GM23338 (cell line): ENCODE data around the gene ELMO3. TPM values are rescaled to one million over a fixed set of nuclear protein-coding genes. Genes with fewer than 3 reads are reported as not detected.

Source experiments
- ATAC-seq: fragments of 200-7000 bp; cut with Tn5 transposase; 3 replicates; pipeline ENCODE4 v1.9.1; 2020
- DNase-seq: peaks from one replicate; pipeline ENCODE4 v3.0.0-alpha.2; 2015; ENCODE audit warnings: low spot score
- H2AFZ ChIP-seq: fragments of 200-600 bp; sonication (generic); 2 replicates; pipeline ENCODE4 v1.8.0; 2016; ENCODE audit warnings: antibody characterized with exemption, mild to moderate bottlenecking, moderate library complexity
- H3F3A ChIP-seq: fragments of 200-600 bp; sonication (generic); replicated peaks from 2 replicates; pipeline ENCODE4 v1.8.0; 2017; ENCODE audit warnings: antibody characterized with exemption, mixed run types, low read depth
- H3K27ac ChIP-seq: fragments of 200-600 bp; sonication (generic); 2 replicates; pipeline ENCODE4 v1.6.1; 2016; ENCODE audit warnings: low read depth
- H3K27me3 ChIP-seq: fragments of 200-600 bp; sonication (generic); 2 replicates; pipeline ENCODE4 v1.8.0; 2016; ENCODE audit warnings: mild to moderate bottlenecking, mixed run types, moderate library complexity; ENCODE audit not compliant: insufficient read depth
- H3K36me3 ChIP-seq: fragments of 200-600 bp; sonication (generic); 2 replicates; pipeline ENCODE4 v1.8.0; 2016; ENCODE audit warnings: mild to moderate bottlenecking; ENCODE audit not compliant: insufficient read depth
- H3K4me1 ChIP-seq: fragments of 200-600 bp; sonication (generic); 2 replicates; pipeline ENCODE4 v1.8.0; 2016; ENCODE audit warnings: mild to moderate bottlenecking, moderate library complexity; ENCODE audit not compliant: insufficient read depth
- H3K4me2 ChIP-seq: fragments of 200-600 bp; sonication (generic); 2 replicates; pipeline ENCODE4 v1.7.1; 2017; ENCODE audit warnings: mixed run types
- H3K4me3 ChIP-seq: fragments of 200-600 bp; sonication (generic); 2 replicates; pipeline ENCODE4 v1.6.1; 2016; ENCODE audit warnings: mixed run types
- H3K79me2 ChIP-seq: fragments of 200-600 bp; sonication (generic); replicated peaks from 2 replicates; pipeline ENCODE4 v1.8.0; 2017; ENCODE audit warnings: mild to moderate bottlenecking; ENCODE audit not compliant: insufficient read depth
- H3K9me2 ChIP-seq: fragments of 200-600 bp; sonication (generic); 2 replicates; pipeline ENCODE4 v1.8.0; 2017; ENCODE audit not compliant: insufficient read depth
- H4K20me1 ChIP-seq: fragments of 200-600 bp; sonication (generic); replicated peaks from 2 replicates; pipeline ENCODE4 v1.8.0; 2017; ENCODE audit warnings: mild to moderate bottlenecking; ENCODE audit not compliant: insufficient read depth
- H3K27ac Mint-ChIP-seq: 2 replicates; pipeline ENCODE4 v1.8.0; 2020; ENCODE audit warnings: inconsistent platforms, mild to moderate bottlenecking, moderate library complexity, mixed read lengths
- H3K27me3 Mint-ChIP-seq: 3 replicates; pipeline ENCODE4 v1.8.0; 2022; ENCODE audit warnings: low read depth, mild to moderate bottlenecking, moderate library complexity, mixed read lengths, inconsistent platforms; ENCODE audit not compliant: insufficient read depth, poor library complexity
- H3K36me3 Mint-ChIP-seq: 3 replicates; pipeline ENCODE4 v1.8.0; 2021; ENCODE audit warnings: low read depth, mild to moderate bottlenecking, inconsistent platforms, moderate library complexity, mixed read lengths
- H3K4me1 Mint-ChIP-seq: 3 replicates; pipeline ENCODE4 v1.8.0; 2020; ENCODE audit warnings: mild to moderate bottlenecking, inconsistent platforms, mixed read lengths
- H3K4me3 Mint-ChIP-seq: 3 replicates; pipeline ENCODE4 v1.8.0; 2021; ENCODE audit warnings: moderate library complexity, mild to moderate bottlenecking, inconsistent platforms, mixed read lengths
- H3K9me3 Mint-ChIP-seq: 3 replicates; pipeline ENCODE4 v1.8.0; 2020; ENCODE audit warnings: moderate library complexity, mild to moderate bottlenecking, inconsistent platforms, mixed read lengths
- CREB1 ChIP-seq: fragments of 250-450 bp; sonication (Bioruptor Pico); IDR thresholded peaks from 2 replicates; pipeline ENCODE4 v1.5.0; 2020; ENCODE audit warnings: low read depth, mild to moderate bottlenecking, moderate library complexity
- EZH2phosphoT487 ChIP-seq: fragments of 200-600 bp; sonication (generic); IDR thresholded peaks from one replicate; pipeline ENCODE4 v1.8.1; 2018; ENCODE audit warnings: antibody characterized with exemption; ENCODE audit not compliant: unreplicated experiment
- JUNB ChIP-seq: IDR thresholded peaks from one replicate; pipeline ENCODE4 v1.6.1; 2016; ENCODE audit warnings: antibody characterized with exemption; ENCODE audit not compliant: unreplicated experiment
- NANOG ChIP-seq: IDR thresholded peaks from 2 replicates; pipeline ENCODE4 v1.6.1; 2016; ENCODE audit warnings: antibody characterized with exemption, borderline replicate concordance
- POLR2AphosphoS5 ChIP-seq: IDR thresholded peaks from 2 replicates; pipeline ENCODE4 v1.6.1; 2016; ENCODE audit warnings: antibody characterized with exemption, low read depth
- STAT1 ChIP-seq: IDR thresholded peaks from one replicate; pipeline ENCODE4 v1.6.1; 2016; ENCODE audit warnings: antibody characterized with exemption; ENCODE audit not compliant: unreplicated experiment
- ZNF114 ChIP-seq: fragments of 250-450 bp; sonication (Bioruptor Pico); IDR thresholded peaks from 2 replicates; pipeline ENCODE4 v1.5.0; 2020; ENCODE audit warnings: mild to moderate bottlenecking, moderate library complexity
- polyA plus RNA-seq: library from polyadenylated mRNA; unstranded; fragments of >200 nt; fragmentation: Nextera tagmentation; extraction: Ambion mirVana; gene quantifications from 2 replicates; pipeline ENCODE4 v1.2.1, GENCODE V29; 2016
- total RNA-seq: library from RNA; depleted of rRNA; stranded (reverse); fragments of >200 nt; shearing (Covaris generic); gene quantifications from 2 replicates; pipeline ENCODE4 v1.2.3, GENCODE V29; 2014
- TF ChIP-seq, protein P1 (sequence below): IDR thresholded peaks from 2 replicates; pipeline ENCODE4 v1.6.1; 2016; ENCODE audit warnings: antibody characterized with exemption
- TF ChIP-seq, protein P2 (sequence below): fragments of 250-450 bp; sonication (Bioruptor Pico); IDR thresholded peaks from 2 replicates; pipeline ENCODE4 v1.5.0; 2020; ENCODE audit warnings: mild to moderate bottlenecking, moderate library complexity
- TF ChIP-seq, protein P3 (sequence below), 2 experiments: fragments of 200-600 bp in 1 of 2; sonication (generic) in 1 of 2; conservative IDR thresholded peaks; 2 replicates each; pipeline versions ENCODE4 v1.5.1 to v1.6.1; 2016 to 2017; ENCODE audit warnings: antibody characterized with exemption in 2 of 2, low read depth in 2 of 2, mild to moderate bottlenecking in 2 of 2, moderate library complexity in 1 of 2
- TF ChIP-seq, protein P4 (sequence below): IDR thresholded peaks from one replicate; pipeline ENCODE4 v1.6.1; 2018; ENCODE audit warnings: antibody characterized with exemption; ENCODE audit not compliant: unreplicated experiment

ELMO3 gene
- total and polyA plus RNA-seq, 2 experiments from 2014 or later: 4.7 to 16.2 TPM

DNA sequence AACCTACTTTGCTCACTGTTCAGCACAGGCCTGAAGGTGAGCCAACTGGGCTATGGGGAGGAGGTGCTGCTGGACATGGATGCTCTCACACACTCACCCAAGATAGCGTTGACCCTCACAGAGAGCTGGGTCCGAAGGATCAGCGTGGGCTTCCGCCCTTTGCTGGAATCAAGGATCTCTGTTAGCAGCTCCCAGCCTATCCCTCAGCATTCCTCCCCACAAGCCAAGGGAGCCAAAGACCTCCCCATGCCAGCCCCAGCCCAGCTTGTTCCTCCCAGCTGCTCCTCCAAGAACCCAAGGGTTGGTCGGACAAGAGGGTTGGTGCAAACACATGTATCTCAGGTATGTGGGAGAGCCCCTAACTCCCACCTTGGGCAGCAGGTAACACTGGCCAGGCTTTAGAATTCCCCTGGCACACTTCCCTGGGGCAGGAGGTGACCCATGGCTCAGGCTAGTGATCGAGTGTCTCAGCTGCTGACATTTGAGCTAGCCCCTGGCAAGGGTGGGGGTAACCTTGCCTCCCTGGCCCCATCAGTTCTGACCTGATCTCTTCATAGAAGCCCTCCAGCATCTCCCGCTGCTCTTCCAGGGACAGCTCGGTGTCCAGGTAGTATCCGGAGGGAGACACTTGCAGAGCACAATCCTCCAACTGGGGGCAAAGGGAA is 40.0 kb downstream of the ELMO3 start (continued):
- TF ChIP-seq, protein P1, sequence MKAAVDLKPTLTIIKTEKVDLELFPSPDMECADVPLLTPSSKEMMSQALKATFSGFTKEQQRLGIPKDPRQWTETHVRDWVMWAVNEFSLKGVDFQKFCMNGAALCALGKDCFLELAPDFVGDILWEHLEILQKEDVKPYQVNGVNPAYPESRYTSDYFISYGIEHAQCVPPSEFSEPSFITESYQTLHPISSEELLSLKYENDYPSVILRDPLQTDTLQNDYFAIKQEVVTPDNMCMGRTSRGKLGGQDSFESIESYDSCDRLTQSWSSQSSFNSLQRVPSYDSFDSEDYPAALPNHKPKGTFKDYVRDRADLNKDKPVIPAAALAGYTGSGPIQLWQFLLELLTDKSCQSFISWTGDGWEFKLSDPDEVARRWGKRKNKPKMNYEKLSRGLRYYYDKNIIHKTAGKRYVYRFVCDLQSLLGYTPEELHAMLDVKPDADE: no peak

DNA sequence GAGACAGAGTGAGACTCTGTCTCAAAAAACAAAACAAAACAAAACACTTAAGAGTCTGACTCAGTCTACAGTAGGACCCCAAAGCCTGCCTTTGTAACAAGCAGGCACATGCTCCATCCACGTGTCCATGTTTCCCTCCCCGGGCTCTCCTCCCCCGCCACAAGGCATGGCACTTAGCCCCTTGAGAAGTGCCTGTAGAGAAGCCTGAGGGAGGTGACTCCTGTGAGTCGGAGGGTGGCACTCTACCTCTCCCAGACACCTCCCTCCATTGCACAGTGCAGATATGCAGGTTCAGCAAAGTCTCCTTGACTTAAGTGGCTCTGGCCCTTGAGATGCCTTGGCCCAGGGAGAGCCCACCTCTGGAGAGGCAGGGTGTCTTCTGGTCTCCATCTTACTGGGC is 41.6 kb downstream of the ELMO3 start:
- Histone ChIP-seq H3K27ac (no peak overlapping the region), H3K4me2 (no peak overlapping the region), H3K4me1 (peaks cover 18% of the 10 kb centered on the region), H2AFZ (no peak overlapping the region), H3K27me3 (no peaks in the 10 kb centered on the region), H3K79me2 (peaks cover 34% of the 10 kb centered on the region), H3K36me3 (peaks cover 5% of the 10 kb centered on the region; the same call in 1 of the 2 replicates), H4K20me1 (no peaks in the 10 kb centered on the region; the same call in 1 of the 2 replicates), H3F3A (peaks cover 13% of the 10 kb centered on the region; the same call in 1 of the 2 replicates), H3K9me2 (no peaks in the 10 kb centered on the region), H3K4me3 (no peak overlapping the region)
- DNase-seq (no peak), ATAC-seq (no peak)
- Mint-ChIP-seq H3K27ac (peak overlapping the region; percentile 57), H3K4me1 (peaks cover 48% of the 10 kb centered on the region), H3K36me3 (peaks cover 39% of the 10 kb centered on the region), H3K27me3 (peaks cover 11% of the 10 kb centered on the region), H3K4me3 (no peak overlapping the region), H3K9me3 (no peaks in the 10 kb centered on the region; the same call in 2 of the 3 replicates)
- no peak for TF ChIP-seq NANOG
- no peak for TF ChIP-seq STAT1
- no peak for TF ChIP-seq EZH2phosphoT487
- TF ChIP-seq, protein P2, sequence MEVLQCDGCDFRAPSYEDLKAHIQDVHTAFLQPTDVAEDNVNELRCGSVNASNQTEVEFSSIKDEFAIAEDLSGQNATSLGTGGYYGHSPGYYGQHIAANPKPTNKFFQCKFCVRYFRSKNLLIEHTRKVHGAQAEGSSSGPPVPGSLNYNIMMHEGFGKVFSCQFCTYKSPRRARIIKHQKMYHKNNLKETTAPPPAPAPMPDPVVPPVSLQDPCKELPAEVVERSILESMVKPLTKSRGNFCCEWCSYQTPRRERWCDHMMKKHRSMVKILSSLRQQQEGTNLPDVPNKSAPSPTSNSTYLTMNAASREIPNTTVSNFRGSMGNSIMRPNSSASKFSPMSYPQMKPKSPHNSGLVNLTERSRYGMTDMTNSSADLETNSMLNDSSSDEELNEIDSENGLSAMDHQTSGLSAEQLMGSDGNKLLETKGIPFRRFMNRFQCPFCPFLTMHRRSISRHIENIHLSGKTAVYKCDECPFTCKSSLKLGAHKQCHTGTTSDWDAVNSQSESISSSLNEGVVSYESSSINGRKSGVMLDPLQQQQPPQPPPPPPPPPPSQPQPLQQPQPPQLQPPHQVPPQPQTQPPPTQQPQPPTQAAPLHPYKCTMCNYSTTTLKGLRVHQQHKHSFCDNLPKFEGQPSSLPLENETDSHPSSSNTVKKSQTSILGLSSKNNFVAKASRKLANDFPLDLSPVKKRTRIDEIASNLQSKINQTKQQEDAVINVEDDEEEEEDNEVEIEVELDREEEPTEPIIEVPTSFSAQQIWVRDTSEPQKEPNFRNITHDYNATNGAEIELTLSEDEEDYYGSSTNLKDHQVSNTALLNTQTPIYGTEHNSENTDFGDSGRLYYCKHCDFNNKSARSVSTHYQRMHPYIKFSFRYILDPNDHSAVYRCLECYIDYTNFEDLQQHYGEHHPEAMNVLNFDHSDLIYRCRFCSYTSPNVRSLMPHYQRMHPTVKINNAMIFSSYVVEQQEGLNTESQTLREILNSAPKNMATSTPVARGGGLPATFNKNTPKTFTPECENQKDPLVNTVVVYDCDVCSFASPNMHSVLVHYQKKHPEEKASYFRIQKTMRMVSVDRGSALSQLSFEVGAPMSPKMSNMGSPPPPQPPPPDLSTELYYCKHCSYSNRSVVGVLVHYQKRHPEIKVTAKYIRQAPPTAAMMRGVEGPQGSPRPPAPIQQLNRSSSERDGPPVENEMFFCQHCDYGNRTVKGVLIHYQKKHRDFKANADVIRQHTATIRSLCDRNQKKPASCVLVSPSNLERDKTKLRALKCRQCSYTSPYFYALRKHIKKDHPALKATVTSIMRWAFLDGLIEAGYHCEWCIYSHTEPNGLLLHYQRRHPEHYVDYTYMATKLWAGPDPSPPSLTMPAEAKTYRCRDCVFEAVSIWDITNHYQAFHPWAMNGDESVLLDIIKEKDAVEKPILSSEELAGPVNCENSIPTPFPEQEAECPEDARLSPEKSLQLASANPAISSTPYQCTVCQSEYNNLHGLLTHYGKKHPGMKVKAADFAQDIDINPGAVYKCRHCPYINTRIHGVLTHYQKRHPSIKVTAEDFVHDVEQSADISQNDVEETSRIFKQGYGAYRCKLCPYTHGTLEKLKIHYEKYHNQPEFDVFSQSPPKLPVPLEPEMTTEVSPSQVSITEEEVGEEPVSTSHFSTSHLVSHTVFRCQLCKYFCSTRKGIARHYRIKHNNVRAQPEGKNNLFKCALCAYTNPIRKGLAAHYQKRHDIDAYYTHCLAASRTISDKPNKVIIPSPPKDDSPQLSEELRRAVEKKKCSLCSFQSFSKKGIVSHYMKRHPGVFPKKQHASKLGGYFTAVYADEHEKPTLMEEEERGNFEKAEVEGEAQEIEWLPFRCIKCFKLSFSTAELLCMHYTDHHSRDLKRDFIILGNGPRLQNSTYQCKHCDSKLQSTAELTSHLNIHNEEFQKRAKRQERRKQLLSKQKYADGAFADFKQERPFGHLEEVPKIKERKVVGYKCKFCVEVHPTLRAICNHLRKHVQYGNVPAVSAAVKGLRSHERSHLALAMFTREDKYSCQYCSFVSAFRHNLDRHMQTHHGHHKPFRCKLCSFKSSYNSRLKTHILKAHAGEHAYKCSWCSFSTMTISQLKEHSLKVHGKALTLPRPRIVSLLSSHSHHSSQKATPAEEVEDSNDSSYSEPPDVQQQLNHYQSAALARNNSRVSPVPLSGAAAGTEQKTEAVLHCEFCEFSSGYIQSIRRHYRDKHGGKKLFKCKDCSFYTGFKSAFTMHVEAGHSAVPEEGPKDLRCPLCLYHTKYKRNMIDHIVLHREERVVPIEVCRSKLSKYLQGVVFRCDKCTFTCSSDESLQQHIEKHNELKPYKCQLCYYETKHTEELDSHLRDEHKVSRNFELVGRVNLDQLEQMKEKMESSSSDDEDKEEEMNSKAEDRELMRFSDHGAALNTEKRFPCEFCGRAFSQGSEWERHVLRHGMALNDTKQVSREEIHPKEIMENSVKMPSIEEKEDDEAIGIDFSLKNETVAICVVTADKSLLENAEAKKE (CRISPR knock-in tag): no peak
- TF ChIP-seq JUNB: no peak
- TF ChIP-seq, protein P3, sequence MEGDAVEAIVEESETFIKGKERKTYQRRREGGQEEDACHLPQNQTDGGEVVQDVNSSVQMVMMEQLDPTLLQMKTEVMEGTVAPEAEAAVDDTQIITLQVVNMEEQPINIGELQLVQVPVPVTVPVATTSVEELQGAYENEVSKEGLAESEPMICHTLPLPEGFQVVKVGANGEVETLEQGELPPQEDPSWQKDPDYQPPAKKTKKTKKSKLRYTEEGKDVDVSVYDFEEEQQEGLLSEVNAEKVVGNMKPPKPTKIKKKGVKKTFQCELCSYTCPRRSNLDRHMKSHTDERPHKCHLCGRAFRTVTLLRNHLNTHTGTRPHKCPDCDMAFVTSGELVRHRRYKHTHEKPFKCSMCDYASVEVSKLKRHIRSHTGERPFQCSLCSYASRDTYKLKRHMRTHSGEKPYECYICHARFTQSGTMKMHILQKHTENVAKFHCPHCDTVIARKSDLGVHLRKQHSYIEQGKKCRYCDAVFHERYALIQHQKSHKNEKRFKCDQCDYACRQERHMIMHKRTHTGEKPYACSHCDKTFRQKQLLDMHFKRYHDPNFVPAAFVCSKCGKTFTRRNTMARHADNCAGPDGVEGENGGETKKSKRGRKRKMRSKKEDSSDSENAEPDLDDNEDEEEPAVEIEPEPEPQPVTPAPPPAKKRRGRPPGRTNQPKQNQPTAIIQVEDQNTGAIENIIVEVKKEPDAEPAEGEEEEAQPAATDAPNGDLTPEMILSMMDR (conservative IDR thresholded peaks at IDR 0.05; ENCODE audit: low read depth in 2 of 2): no peak
- no peak for TF ChIP-seq CREB1 (CRISPR knock-in tag)
- no peak for TF ChIP-seq ZNF114 (CRISPR knock-in tag)
- TF ChIP-seq POLR2AphosphoS5: no peak
- TF ChIP-seq, protein P4, sequence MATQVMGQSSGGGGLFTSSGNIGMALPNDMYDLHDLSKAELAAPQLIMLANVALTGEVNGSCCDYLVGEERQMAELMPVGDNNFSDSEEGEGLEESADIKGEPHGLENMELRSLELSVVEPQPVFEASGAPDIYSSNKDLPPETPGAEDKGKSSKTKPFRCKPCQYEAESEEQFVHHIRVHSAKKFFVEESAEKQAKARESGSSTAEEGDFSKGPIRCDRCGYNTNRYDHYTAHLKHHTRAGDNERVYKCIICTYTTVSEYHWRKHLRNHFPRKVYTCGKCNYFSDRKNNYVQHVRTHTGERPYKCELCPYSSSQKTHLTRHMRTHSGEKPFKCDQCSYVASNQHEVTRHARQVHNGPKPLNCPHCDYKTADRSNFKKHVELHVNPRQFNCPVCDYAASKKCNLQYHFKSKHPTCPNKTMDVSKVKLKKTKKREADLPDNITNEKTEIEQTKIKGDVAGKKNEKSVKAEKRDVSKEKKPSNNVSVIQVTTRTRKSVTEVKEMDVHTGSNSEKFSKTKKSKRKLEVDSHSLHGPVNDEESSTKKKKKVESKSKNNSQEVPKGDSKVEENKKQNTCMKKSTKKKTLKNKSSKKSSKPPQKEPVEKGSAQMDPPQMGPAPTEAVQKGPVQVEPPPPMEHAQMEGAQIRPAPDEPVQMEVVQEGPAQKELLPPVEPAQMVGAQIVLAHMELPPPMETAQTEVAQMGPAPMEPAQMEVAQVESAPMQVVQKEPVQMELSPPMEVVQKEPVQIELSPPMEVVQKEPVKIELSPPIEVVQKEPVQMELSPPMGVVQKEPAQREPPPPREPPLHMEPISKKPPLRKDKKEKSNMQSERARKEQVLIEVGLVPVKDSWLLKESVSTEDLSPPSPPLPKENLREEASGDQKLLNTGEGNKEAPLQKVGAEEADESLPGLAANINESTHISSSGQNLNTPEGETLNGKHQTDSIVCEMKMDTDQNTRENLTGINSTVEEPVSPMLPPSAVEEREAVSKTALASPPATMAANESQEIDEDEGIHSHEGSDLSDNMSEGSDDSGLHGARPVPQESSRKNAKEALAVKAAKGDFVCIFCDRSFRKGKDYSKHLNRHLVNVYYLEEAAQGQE: no peak
